GM13976 (cell line): Measurements from ENCODE around the gene NT5C3B.

Experiments
- DNase-seq: peaks from one replicate; pipeline ENCODE4 v3.0.0; 2012; ENCODE audit warnings: low spot score
- in situ Hi-C: fragments of 300-500 bp; cut with MboI; formaldehyde crosslinking; loops from one replicate; pipeline ENCODE4 v1.12.0; 2022; ENCODE audit warnings: low sequenced_read_pairs, mixed read lengths, inconsistent platforms; ENCODE audit not compliant: unreplicated experiment
- TF ChIP-seq, protein P1 (sequence below): IDR thresholded peaks from 2 replicates; pipeline ENCODE4 v1.5.1; 2012; ENCODE audit warnings: borderline replicate concordance, mild to moderate bottlenecking; ENCODE audit not compliant: insufficient read depth; ENCODE audit errors: extremely low read depth, missing control alignments, control extremely low read depth

Gene NT5C3B

DNA sequence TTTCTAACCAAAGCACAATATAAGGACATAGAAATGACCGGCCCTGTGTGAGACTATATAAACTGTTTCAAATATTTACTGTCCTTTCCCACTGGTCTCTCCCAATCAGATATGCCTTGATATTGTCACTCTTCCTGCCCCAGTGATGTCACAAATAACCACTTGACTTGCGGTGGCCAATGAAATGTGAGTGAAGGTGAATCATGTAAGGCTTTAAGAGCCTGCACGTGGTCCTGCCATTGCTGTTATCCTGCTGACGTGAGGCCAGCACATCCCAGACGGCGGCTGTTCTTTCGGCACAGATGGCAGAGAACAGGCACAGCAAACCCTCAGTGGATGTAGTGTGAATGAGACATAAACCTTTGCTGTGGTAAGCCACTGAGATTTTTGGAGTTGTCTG, 34.6 kb upstream of the NT5C3B start:
- in situ Hi-C loops, result no loop called here
- no peak for DNase-seq
- TF ChIP-seq, protein P1, sequence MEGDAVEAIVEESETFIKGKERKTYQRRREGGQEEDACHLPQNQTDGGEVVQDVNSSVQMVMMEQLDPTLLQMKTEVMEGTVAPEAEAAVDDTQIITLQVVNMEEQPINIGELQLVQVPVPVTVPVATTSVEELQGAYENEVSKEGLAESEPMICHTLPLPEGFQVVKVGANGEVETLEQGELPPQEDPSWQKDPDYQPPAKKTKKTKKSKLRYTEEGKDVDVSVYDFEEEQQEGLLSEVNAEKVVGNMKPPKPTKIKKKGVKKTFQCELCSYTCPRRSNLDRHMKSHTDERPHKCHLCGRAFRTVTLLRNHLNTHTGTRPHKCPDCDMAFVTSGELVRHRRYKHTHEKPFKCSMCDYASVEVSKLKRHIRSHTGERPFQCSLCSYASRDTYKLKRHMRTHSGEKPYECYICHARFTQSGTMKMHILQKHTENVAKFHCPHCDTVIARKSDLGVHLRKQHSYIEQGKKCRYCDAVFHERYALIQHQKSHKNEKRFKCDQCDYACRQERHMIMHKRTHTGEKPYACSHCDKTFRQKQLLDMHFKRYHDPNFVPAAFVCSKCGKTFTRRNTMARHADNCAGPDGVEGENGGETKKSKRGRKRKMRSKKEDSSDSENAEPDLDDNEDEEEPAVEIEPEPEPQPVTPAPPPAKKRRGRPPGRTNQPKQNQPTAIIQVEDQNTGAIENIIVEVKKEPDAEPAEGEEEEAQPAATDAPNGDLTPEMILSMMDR, result no peak

DNA sequence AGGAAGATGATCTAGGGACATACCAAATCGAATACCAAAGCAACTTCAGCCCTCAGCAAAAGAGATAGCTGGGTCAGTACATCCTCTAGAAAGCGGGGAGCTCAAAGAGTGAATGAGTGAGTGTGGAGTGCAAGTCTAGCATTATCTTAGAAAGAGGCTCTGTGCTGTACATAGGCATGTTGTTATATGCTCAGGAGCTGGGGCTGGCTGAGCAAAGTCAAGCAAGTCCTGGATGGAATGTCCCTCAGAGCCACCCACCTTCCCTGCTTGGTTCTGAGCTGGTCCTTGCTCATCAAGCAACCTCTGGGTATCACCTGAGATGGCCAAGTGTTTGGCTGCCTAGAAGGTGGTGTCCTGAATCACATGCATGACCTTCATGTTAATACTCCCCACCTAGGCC, 34.1 kb upstream of the NT5C3B start:
- in situ Hi-C loops, result no loop called here
- TF ChIP-seq, protein P1, result no peak

DNA sequence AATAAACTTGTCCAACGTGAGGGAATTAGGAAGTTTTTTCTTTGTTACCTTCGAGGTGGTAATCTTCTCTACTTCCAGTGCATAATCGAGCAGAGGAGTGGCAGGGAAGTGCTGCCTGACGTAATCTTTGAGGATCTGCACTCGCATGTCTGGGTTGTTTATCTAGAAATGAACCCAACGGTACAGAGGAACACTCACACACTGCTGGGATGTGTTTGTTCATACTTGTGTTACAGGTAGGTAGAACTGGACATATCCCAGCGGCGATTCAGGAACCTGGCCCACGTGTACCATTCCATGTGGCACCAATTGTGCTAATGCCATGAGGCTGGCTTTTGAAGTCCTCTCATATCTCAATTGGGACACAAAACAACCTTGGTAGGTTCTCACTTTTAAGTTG, 33.4 kb upstream of the NT5C3B start:
- TF ChIP-seq, protein P1, result no peak
- DNase-seq, result no peak
- in situ Hi-C loops, result no loop called here

More for the DNA sequence above, 34.1 kb upstream of the NT5C3B start:
- no peak for DNase-seq

DNA sequence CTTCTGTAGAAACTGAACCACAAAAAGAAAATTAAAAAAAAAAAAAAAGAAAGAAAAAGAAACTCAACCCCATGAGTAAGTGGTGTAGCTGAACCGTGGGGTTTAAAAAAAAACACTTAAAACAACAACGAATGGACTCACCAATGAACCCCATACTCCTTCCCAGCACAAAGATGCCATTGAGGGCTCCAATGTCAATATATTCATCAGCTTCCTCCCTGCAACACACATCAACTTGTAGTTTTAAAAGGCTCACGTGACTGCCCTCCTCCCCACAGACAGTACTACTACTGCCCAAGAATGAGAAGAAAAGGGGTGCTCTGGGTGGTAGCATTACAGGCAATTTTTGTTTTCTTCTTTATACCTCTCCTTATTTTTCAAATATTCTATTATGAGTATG, 32.5 kb upstream of the NT5C3B start:
- in situ Hi-C loops, result no loop called here
- DNase-seq, result no peak
- TF ChIP-seq, protein P1, result no peak

DNA sequence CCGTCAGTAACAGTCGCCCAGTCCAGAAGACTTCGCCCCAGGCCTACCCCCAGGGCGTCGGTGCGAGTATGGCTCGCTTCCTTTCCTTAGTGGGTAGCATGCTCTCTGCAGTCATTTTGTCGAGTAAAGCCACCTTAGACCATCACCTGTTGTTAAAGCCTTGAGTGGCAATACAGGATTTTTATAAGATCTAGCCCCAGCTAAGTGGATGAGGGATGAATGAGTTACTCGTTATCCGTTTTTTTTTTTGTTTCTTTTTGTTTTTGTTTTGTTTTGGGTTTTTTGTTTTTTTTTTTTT, 29.5 kb upstream of the NT5C3B start:
- DNase-seq, result no peak
- TF ChIP-seq, protein P1, result no peak
- in situ Hi-C loops, result no loop called here

DNA sequence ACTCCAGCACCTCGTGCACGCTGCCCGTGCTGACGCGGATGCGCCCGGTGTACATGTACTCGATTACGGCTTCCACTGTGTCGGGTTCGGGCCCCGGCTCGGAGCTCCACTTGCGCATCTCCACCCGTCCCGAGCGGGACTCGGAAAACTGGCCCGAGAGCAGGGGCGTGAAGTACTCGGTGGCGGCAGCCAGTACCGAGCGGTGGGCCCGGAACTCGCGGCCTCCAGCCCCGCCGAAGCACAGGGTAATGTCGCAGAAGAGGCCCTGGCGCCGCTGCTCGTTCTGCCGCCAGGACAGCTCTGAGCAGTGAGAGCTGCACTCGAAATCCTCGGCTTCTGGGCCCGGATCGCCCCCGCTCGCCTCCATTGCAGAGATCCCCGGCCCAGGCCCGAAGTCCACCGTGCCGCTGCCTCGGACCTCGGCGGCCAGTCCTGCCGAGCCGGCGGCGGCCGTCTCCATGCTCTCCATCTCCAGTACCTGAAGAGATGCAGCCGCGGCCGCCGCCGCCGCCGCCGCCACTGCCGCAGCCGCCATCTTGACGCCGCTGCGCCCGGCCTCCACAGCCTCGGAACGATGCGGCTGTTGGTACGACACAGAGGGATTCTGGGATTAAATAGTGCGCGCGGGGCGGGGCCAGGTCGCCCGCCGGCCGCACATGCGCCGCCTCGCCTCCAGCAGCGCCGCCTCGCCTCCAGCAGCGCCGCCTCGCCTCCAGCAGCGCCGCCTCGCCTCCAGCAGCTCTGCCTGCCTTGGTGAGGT, 29.0 kb upstream of the NT5C3B start, which contains the start of gene KLHL11:
TSS of gene KLHL11 (minus strand) at position 588 of the 760 bp plus-strand sequence. CDS start at position 535, 53 bp downstream.
- TF ChIP-seq, protein P1, result no peak
- in situ Hi-C loops, result no loop called here
- DNase-seq, result peak; percentile 95
